Keratinocyte (primary cell): ENCODE measurements around the gene ZNF668. TPM values are rescaled to one million over a fixed set of nuclear protein-coding genes. Genes with fewer than 3 reads are reported as not detected.

Experiments
- DNase-seq: peaks from one replicate; pipeline ENCODE4 v3.0.0-alpha.2; 2011; ENCODE audit warnings: low read depth, missing footprints, low spot score
- FAIRE-seq: peaks from 2 replicates; lab custom pipeline; 2011; peaks lifted over from hg19 to GRCh38; lab: Jason Lieb, UNC
- H2AFZ ChIP-seq: 2 replicates; pipeline ENCODE4 v1.6.0; 2012; ENCODE audit warnings: low read length, control low read depth, inconsistent platforms; ENCODE audit not compliant: control insufficient read depth
- H3K27ac ChIP-seq: 2 replicates; pipeline ENCODE4 v1.5.1; 2011; ENCODE audit warnings: low read length; ENCODE audit not compliant: control insufficient read depth, insufficient read depth
- H3K27me3 ChIP-seq: 3 replicates; pipeline ENCODE4 v1.6.0; 2011; ENCODE audit warnings: low read length; ENCODE audit not compliant: control insufficient read depth, insufficient read depth; ENCODE audit errors: extremely low read depth
- H3K36me3 ChIP-seq, 2 experiments: 2 replicates in 1 of 2; 3 replicates in 1 of 2; pipeline ENCODE4 v1.5.1; 2011; ENCODE audit warnings: low read length in 2 of 2, mild to moderate bottlenecking in 1 of 2; ENCODE audit not compliant: control insufficient read depth in 2 of 2, insufficient read depth in 2 of 2; ENCODE audit errors: extremely low read depth in 1 of 2
- H3K4me1 ChIP-seq: 3 replicates; pipeline ENCODE4 v1.5.1; 2011; ENCODE audit warnings: low read length; ENCODE audit not compliant: control insufficient read depth, insufficient read depth; ENCODE audit errors: extremely low read depth
- H3K4me2 ChIP-seq: 3 replicates; pipeline ENCODE4 v1.6.0; 2011; ENCODE audit warnings: low read depth, low read length; ENCODE audit not compliant: control insufficient read depth, insufficient read depth; ENCODE audit errors: extremely low read depth
- H3K4me3 ChIP-seq, 3 experiments: fragments of 200-600 bp in 1 of 3; sonication (generic) in 1 of 3; 2 replicates in 2 of 3; 3 replicates in 1 of 3; pipeline ENCODE4 v1.5.1; 2011 to 2016; ENCODE audit warnings: low read length in 3 of 3, mild to moderate bottlenecking in 3 of 3, control low read depth in 2 of 3, inconsistent platforms in 1 of 3, low read depth in 1 of 3, mixed read lengths in 1 of 3, mixed run types in 1 of 3, moderate library complexity in 1 of 3; ENCODE audit not compliant: control insufficient read depth in 2 of 3, insufficient read depth in 2 of 3; ENCODE audit errors: extremely low read depth in 1 of 3
- H3K79me2 ChIP-seq: 2 replicates; pipeline ENCODE4 v1.6.0; 2012; ENCODE audit warnings: low read length; ENCODE audit not compliant: control insufficient read depth, insufficient read depth
- H3K9ac ChIP-seq: 3 replicates; pipeline ENCODE4 v1.6.0; 2011; ENCODE audit warnings: low read length; ENCODE audit not compliant: control insufficient read depth, insufficient read depth; ENCODE audit errors: extremely low read depth
- H3K9me1 ChIP-seq: 3 replicates; pipeline ENCODE4 v1.6.0; 2011; ENCODE audit warnings: low read length; ENCODE audit not compliant: control insufficient read depth, insufficient read depth; ENCODE audit errors: extremely low read depth
- H3K9me3 ChIP-seq: 2 replicates; pipeline ENCODE4 v1.5.1; 2012; ENCODE audit warnings: low read depth, low read length; ENCODE audit not compliant: control insufficient read depth
- H4K20me1 ChIP-seq: 3 replicates; pipeline ENCODE4 v1.6.0; 2011; ENCODE audit warnings: low read length; ENCODE audit not compliant: control insufficient read depth, insufficient read depth; ENCODE audit errors: extremely low read depth
- CTCF ChIP-seq, 3 experiments: IDR thresholded peaks in 1 of 3; conservative IDR thresholded peaks in 1 of 3; optimal IDR thresholded peaks in 1 of 3; 2 replicates in 2 of 3; 3 replicates in 1 of 3; pipeline versions ENCODE3 to v1.5.1; 2011; ENCODE audit warnings: low read length in 3 of 3, mild to moderate bottlenecking in 3 of 3, moderate library complexity in 2 of 3, control low read depth in 1 of 3, inconsistent platforms in 1 of 3; ENCODE audit not compliant: insufficient read depth in 2 of 3; ENCODE audit errors: extremely low read depth in 1 of 3
- EZH2 ChIP-seq: IDR thresholded peaks from one replicate; pipeline ENCODE4 v1.6.1; 2012; ENCODE audit warnings: inconsistent platforms, mild to moderate bottlenecking, low read length, moderate library complexity
- dilution Hi-C: fragments of 300-500 bp; cut with MboI; formaldehyde crosslinking; loops from one replicate; pipeline ENCODE4 v1.7.0; 2020; ENCODE audit warnings: low sequenced_read_pairs; ENCODE audit not compliant: extremely low pct_ligation_motif_present
- polyA plus RNA-seq, 5 experiments: library from polyadenylated mRNA; depleted of rRNA in 3 of 5; stranded (reverse) in 3 of 5; stranded (forward) in 1 of 5; unstranded in 1 of 5; fragments of >200 nt; gene quantifications; 1 replicate in 1 of 5; 2 replicates in 3 of 5; 3 replicates in 1 of 5; pipeline versions ENCODE4 v1.2.1 to v1.2.3, GENCODE V29; 2011 to 2012; ENCODE audit warnings: missing spikeins in 2 of 5, low read depth in 1 of 5, low replicate concordance in 1 of 5

Gene ZNF668
- polyA plus RNA-seq, 1 donor (not counting 4 experiments of a cell fraction or from before 2014, with no cell fraction given): 5.5 TPM

- TF ChIP-seq EZH2: no peak
- no peak for TF ChIP-seq CTCF (optimal IDR thresholded peaks at IDR 0.05 in 1 of 3, IDR thresholded peaks at IDR 0.05 in 1 of 3, conservative IDR thresholded peaks at IDR 0.05 in 1 of 3; ENCODE audit: extremely low read depth in 1 of 3, insufficient read depth in 2 of 3, low read length in 3 of 3)
- no peak overlapping the region for H3K4me3 ChIP-seq
- peaks cover 5% of the 10 kb centered on the region for H3K4me1 ChIP-seq
- H3K9me1 ChIP-seq: no peaks in the 10 kb centered on the region
- H2AFZ ChIP-seq: peak overlapping the region; percentile 33
- FAIRE-seq (no peak), DNase-seq (no peak)
- no peak overlapping the region for H3K27ac ChIP-seq
- H3K36me3 ChIP-seq: peaks cover 18 to 24% of the 10 kb centered on the region in 2 experiments
- no peak overlapping the region for H3K9ac ChIP-seq
- no peaks in the 10 kb centered on the region for H3K27me3 ChIP-seq
- H4K20me1 ChIP-seq: no peaks in the 10 kb centered on the region
- no peaks in the 10 kb centered on the region for H3K9me3 ChIP-seq
- peak overlapping the region; percentile 74 for H3K4me2 ChIP-seq
- peaks cover 17% of the 10 kb centered on the region for H3K79me2 ChIP-seq
- dilution Hi-C loops: no loop called here
Measured at GRCh38 chr16:31107465-31107867, 33.4 kb upstream of the ZNF668 start.

- H3K9me3 ChIP-seq: no peaks in the 10 kb centered on the region
- no peak overlapping the region for H2AFZ ChIP-seq
- H3K4me3 ChIP-seq: no peak overlapping the region
- peaks cover 14 to 19% of the 10 kb centered on the region in 2 experiments for H3K36me3 ChIP-seq
- dilution Hi-C loops: no loop called here
- peaks cover 17% of the 10 kb centered on the region for H3K79me2 ChIP-seq
- FAIRE-seq: no peak
- TF ChIP-seq CTCF (optimal IDR thresholded peaks at IDR 0.05 in 1 of 3, IDR thresholded peaks at IDR 0.05 in 1 of 3, conservative IDR thresholded peaks at IDR 0.05 in 1 of 3; ENCODE audit: extremely low read depth in 1 of 3, insufficient read depth in 2 of 3, low read length in 3 of 3) (no peak), EZH2 (no peak)
- no peaks in the 10 kb centered on the region for H4K20me1 ChIP-seq
- DNase-seq: no peak
- peaks cover 5% of the 10 kb centered on the region for H3K4me1 ChIP-seq
- no peak overlapping the region for H3K9ac ChIP-seq
- no peak overlapping the region for H3K27ac ChIP-seq
- H3K4me2 ChIP-seq: no peak overlapping the region
- no peaks in the 10 kb centered on the region for H3K9me1 ChIP-seq
- no peaks in the 10 kb centered on the region for H3K27me3 ChIP-seq
Measured at GRCh38 chr16:31106509-31107464, 32.7 kb upstream of the ZNF668 start.
